ENCODE results near the gene PITX2. TPM values are rescaled to one million over a fixed set of nuclear protein-coding genes. Genes with fewer than 3 reads are reported as not detected.

PITX2 gene
- total RNA-seq, 2 experiments from 2014 or later: not detected

- CTCF ChIA-PET: no interaction called here
- Mint-ChIP-seq H3K9me3 (peaks cover 7% of the 10 kb centered on the region), H3K4me3 (no peak overlapping the region), H3K4me1 (ENCODE audit: low read depth) (peaks cover 5% of the 10 kb centered on the region), H3K27ac (no peak overlapping the region), H3K27me3 (peaks cover 89% of the 10 kb centered on the region), H3K36me3 (ENCODE audit: low read depth) (no peaks in the 10 kb centered on the region)
- POLR2A ChIA-PET: no interaction called here
- Histone ChIP-seq H3K4me3 (ENCODE audit: low read length) (no peak overlapping the region), H3K9me3 (ENCODE audit: control insufficient read depth in 1 of 2, insufficient read depth in 1 of 2, low read length in 2 of 2) (peaks cover 12 to 31% of the 10 kb centered on the region in 2 experiments), H3K27ac (ENCODE audit: low read depth in 1 of 2, low read length in 2 of 2) (no peak overlapping the region), H3K27me3 (ENCODE audit: control insufficient read depth in 1 of 2, insufficient read depth in 2 of 2, low read length in 2 of 2) (peaks cover 80 to 94% of the 10 kb centered on the region in 2 experiments), H3K36me3 (ENCODE audit: insufficient read depth, low read length) (no peaks in the 10 kb centered on the region), H3K4me1 (ENCODE audit: insufficient read depth, low read length) (no peaks in the 10 kb centered on the region)
- intact Hi-C loops (cut with DNase I, micrococcal nuclease): loop anchor here in 1 of 2 experiments (1.0 kb wide), 1 partner anchor 21 kb away; no protein-coding TSS in a partner anchor
- no peak for ATAC-seq (ENCODE audit: poor library complexity)
- DNase-seq: no peak
- no peak for TF ChIP-seq CTCF (IDR thresholded peaks at IDR 0.05)
Observed at GRCh38 chr4:110639207-110640090, 16.6 kb upstream of the PITX2 start.

GRCh38 chr4:110638089-110638746, 15.3 kb upstream of the PITX2 start:
- no peaks in the 10 kb centered on the region for H3K4me1 ChIP-seq (ENCODE audit: insufficient read depth, low read length)
- ATAC-seq (ENCODE audit: poor library complexity) (no peak), DNase-seq (no peak)
- peaks cover 9% of the 10 kb centered on the region for H3K4me1 Mint-ChIP-seq (ENCODE audit: low read depth)
- peaks cover 7% of the 10 kb centered on the region for H3K9me3 Mint-ChIP-seq
- no peak overlapping the region for H3K27ac ChIP-seq (ENCODE audit: low read depth in 1 of 2, low read length in 2 of 2)
- H3K4me3 ChIP-seq (ENCODE audit: low read length): no peak overlapping the region
- peaks cover 90% of the 10 kb centered on the region for H3K27me3 Mint-ChIP-seq
- H3K36me3 Mint-ChIP-seq (ENCODE audit: low read depth): peaks cover 4% of the 10 kb centered on the region
- peaks cover 12 to 41% of the 10 kb centered on the region in 2 experiments for H3K9me3 ChIP-seq (ENCODE audit: control insufficient read depth in 1 of 2, insufficient read depth in 1 of 2, low read length in 2 of 2)
- H3K36me3 ChIP-seq (ENCODE audit: insufficient read depth, low read length): no peaks in the 10 kb centered on the region
- ChIA-PET CTCF (no interaction called here), POLR2A (no interaction called here)
- peaks cover 88 to 98% of the 10 kb centered on the region in 2 experiments for H3K27me3 ChIP-seq (ENCODE audit: control insufficient read depth in 1 of 2, insufficient read depth in 2 of 2, low read length in 2 of 2)
- no peak for TF ChIP-seq CTCF (IDR thresholded peaks at IDR 0.05)
- H3K27ac Mint-ChIP-seq: no peak overlapping the region
- no peak overlapping the region for H3K4me3 Mint-ChIP-seq
- intact Hi-C loops (cut with DNase I, micrococcal nuclease): no loop called here

- Mint-ChIP-seq H3K4me3 (no peak overlapping the region), H3K9me3 (peaks cover 7% of the 10 kb centered on the region)
- no peak for ATAC-seq (ENCODE audit: poor library complexity)
Observed at GRCh38 chr4:110637408-110638088, 14.7 kb upstream of the PITX2 start.

More at GRCh38 chr4:110637408-110638088, 14.7 kb upstream of the PITX2 start:
- H3K36me3 Mint-ChIP-seq (ENCODE audit: low read depth): peaks cover 4% of the 10 kb centered on the region
- peaks cover 10% of the 10 kb centered on the region for H3K4me1 Mint-ChIP-seq (ENCODE audit: low read depth)
- peaks cover 12 to 48% of the 10 kb centered on the region in 2 experiments for H3K9me3 ChIP-seq (ENCODE audit: control insufficient read depth in 1 of 2, insufficient read depth in 1 of 2, low read length in 2 of 2)
- no peak overlapping the region for H3K4me3 ChIP-seq (ENCODE audit: low read length)
- H3K27ac ChIP-seq (ENCODE audit: low read depth in 1 of 2, low read length in 2 of 2): no peak overlapping the region
- no peaks in the 10 kb centered on the region for H3K36me3 ChIP-seq (ENCODE audit: insufficient read depth, low read length)
- H3K27ac Mint-ChIP-seq: no peak overlapping the region
- no peak for DNase-seq
- intact Hi-C loops (cut with DNase I, micrococcal nuclease): no loop called here
- ChIA-PET CTCF (no interaction called here), POLR2A (no interaction called here)
- H3K27me3 ChIP-seq (ENCODE audit: control insufficient read depth in 1 of 2, insufficient read depth in 2 of 2, low read length in 2 of 2): peaks cover 91 to 98% of the 10 kb centered on the region in 2 experiments
- H3K4me1 ChIP-seq (ENCODE audit: insufficient read depth, low read length): peaks cover 3% of the 10 kb centered on the region
- peaks cover 89% of the 10 kb centered on the region for H3K27me3 Mint-ChIP-seq
- no peak for TF ChIP-seq CTCF (IDR thresholded peaks at IDR 0.05)
